ENCODE data around the gene TRMT1.

Gene TRMT1

GRCh38 chr19:13089857-13090507, 26.6 kb downstream of the TRMT1 start:
- TF ChIP-seq, protein P1, sequence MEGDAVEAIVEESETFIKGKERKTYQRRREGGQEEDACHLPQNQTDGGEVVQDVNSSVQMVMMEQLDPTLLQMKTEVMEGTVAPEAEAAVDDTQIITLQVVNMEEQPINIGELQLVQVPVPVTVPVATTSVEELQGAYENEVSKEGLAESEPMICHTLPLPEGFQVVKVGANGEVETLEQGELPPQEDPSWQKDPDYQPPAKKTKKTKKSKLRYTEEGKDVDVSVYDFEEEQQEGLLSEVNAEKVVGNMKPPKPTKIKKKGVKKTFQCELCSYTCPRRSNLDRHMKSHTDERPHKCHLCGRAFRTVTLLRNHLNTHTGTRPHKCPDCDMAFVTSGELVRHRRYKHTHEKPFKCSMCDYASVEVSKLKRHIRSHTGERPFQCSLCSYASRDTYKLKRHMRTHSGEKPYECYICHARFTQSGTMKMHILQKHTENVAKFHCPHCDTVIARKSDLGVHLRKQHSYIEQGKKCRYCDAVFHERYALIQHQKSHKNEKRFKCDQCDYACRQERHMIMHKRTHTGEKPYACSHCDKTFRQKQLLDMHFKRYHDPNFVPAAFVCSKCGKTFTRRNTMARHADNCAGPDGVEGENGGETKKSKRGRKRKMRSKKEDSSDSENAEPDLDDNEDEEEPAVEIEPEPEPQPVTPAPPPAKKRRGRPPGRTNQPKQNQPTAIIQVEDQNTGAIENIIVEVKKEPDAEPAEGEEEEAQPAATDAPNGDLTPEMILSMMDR (IDR thresholded peaks at IDR 0.05; ENCODE audit: insufficient read depth, missing control alignments), result no peak
- FAIRE-seq (no peak), DNase-seq (ENCODE audit: insufficient read length, low spot score) (no peak)

- DNase-seq (ENCODE audit: insufficient read length, low spot score) (no peak), FAIRE-seq (no peak)
- TF ChIP-seq, protein P1 (IDR thresholded peaks at IDR 0.05; ENCODE audit: insufficient read depth, missing control alignments), result no peak
Observed at GRCh38 chr19:13089139-13089856, 27.2 kb downstream of the TRMT1 start.

GRCh38 chr19:13087795-13088537, 28.6 kb downstream of the TRMT1 start:
- no peak for FAIRE-seq
- no peak for DNase-seq (ENCODE audit: insufficient read length, low spot score)
- TF ChIP-seq, protein P1 (IDR thresholded peaks at IDR 0.05; ENCODE audit: insufficient read depth, missing control alignments), result no peak

DNA sequence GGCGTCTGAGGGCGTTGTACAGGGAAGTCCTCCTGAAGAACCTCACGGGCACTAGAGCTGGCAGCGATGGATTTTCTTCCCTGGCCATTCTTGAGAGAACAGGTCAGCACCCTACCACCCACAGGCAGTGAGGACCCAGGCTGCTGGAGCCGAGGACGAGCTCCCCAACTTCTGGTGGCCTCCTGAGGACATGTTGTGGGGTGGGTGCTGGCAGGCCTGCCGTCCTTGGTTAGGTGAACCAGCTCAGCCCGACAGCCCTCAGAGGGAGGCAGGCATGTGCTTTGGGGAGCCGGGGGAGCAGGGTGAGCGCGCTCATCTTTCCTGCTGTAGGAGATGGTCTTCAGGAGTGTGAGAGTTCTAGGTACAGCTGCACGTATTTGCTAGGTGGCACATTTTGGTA, 29.2 kb downstream of the TRMT1 start:
- no peak for DNase-seq (ENCODE audit: insufficient read length, low spot score)
- TF ChIP-seq, protein P1 (IDR thresholded peaks at IDR 0.05; ENCODE audit: insufficient read depth, missing control alignments), result no peak
- no peak for FAIRE-seq

DNA sequence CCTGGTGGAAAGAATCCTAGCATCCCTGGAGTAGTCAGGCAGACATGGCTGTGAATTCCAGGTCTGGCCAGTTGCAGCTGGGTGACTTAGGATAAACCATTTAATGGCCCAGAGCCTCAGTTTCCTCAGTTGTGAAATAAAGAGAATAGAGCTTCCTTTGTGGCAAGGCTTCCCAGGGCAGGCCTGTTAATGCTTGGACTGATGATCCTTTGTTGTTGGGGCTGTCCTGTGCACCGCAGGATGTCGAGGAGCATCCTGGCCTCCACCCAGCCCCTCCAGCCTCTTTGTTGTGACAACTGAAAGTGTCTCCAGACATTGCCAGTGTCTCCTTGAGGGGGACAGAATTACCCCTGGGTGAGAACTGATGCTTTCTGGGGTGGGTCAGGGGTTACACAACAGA, 30.2 kb downstream of the TRMT1 start:
- DNase-seq (ENCODE audit: insufficient read length, low spot score), result no peak
- FAIRE-seq, result no peak
- TF ChIP-seq, protein P1 (IDR thresholded peaks at IDR 0.05; ENCODE audit: insufficient read depth, missing control alignments), result no peak

DNA sequence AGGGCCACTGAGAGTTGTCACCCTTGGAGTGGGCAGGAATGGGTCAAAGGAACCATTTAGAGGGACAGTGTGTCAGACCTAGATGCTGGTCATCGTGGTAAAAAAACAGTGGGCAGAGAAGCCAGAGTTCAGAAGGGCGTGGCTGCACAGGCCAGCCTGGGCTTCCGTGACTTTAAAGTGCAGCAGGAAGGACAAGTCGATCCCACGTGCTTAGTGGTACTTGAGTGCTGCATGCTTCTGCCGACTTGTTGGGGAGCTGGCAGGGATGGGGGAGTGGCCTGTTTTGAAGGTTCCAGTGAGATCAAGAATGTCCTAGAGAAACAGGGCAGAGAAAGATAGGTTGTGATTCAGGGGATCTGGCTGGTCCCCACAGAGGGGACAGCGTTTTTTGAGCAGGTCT, 30.9 kb downstream of the TRMT1 start:
- TF ChIP-seq, protein P1 (IDR thresholded peaks at IDR 0.05; ENCODE audit: insufficient read depth, missing control alignments), result no peak
- FAIRE-seq (no peak), DNase-seq (ENCODE audit: insufficient read length, low spot score) (no peak)
